ENCODE measurements around the gene ALDH4A1. TPM values are rescaled to one million over a fixed set of nuclear protein-coding genes. Genes with fewer than 3 reads are reported as not detected.
"Not testable (repeated sequence)": the region's sequence is repeated elsewhere in the genome, so short reads cannot be mapped to it uniquely, and the experiment has no call there.

Gene ALDH4A1
- total RNA-seq, 1 donor from 2014 or later = 6.5 TPM

GRCh38 chr1:18895317-18895716 is 7.0 kb downstream of the ALDH4A1 start:
- TF ChIP-seq CTCF (IDR thresholded peaks at IDR 0.05) = no peak
- Mint-ChIP-seq H3K27ac (no peak overlapping the region), H3K9me3 (no peaks in the 10 kb centered on the region), H3K4me3 (no peak overlapping the region), H3K27me3 (no peaks in the 10 kb centered on the region), H3K36me3 (ENCODE audit: low read depth) (no peaks in the 10 kb centered on the region), H3K4me1 (no peaks in the 10 kb centered on the region)
- POLR2A ChIA-PET = no interaction called here
- intact Hi-C loops (cut with micrococcal nuclease) = no loop called here
- no peak for DNase-seq
- CTCF ChIA-PET = no interaction called here
- ATAC-seq (ENCODE audit: low read depth) = no peak

GRCh38 chr1:18893120-18893519 is 9.2 kb downstream of the ALDH4A1 start:
- H3K4me1 Mint-ChIP-seq = no peaks in the 10 kb centered on the region
- no peak for DNase-seq
- ChIA-PET CTCF (interaction anchor here (0.9 to 1.9 kb wide), 4 partner anchors 14 to 20 kb away, joined by 3 to 6 read pairs (median 4); no protein-coding TSS in a partner anchor), POLR2A (interaction anchor here (0.5 to 1.5 kb wide), 3 partner anchors 10 to 116 kb away, joined by 3 to 6 read pairs (median 6); partner anchors contain the start of gene ALDH4A1)
- no peak for TF ChIP-seq CTCF (IDR thresholded peaks at IDR 0.05)
- intact Hi-C loops (cut with micrococcal nuclease) = no loop called here
- H3K27ac Mint-ChIP-seq = no peak overlapping the region
- no peak for ATAC-seq (ENCODE audit: low read depth)
- no peaks in the 10 kb centered on the region for H3K36me3 Mint-ChIP-seq (ENCODE audit: low read depth)
- no peak overlapping the region for H3K4me3 Mint-ChIP-seq
- no peaks in the 10 kb centered on the region for H3K27me3 Mint-ChIP-seq
- H3K9me3 Mint-ChIP-seq = no peaks in the 10 kb centered on the region

GRCh38 chr1:18891858-18892257 is 10.5 kb downstream of the ALDH4A1 start:
- intact Hi-C loops (cut with micrococcal nuclease); H3K27me3 Mint-ChIP-seq; DNase-seq; POLR2A ChIA-PET; H3K36me3 Mint-ChIP-seq (ENCODE audit: low read depth); H3K27ac Mint-ChIP-seq; CTCF ChIA-PET; H3K9me3 Mint-ChIP-seq; H3K4me3 Mint-ChIP-seq; H3K4me1 Mint-ChIP-seq; ATAC-seq (ENCODE audit: low read depth): not testable (repeated sequence)

GRCh38 chr1:18891426-18891780 is 11.0 kb downstream of the ALDH4A1 start:
- no peaks in the 10 kb centered on the region for H3K36me3 Mint-ChIP-seq (ENCODE audit: low read depth)
- no peak for DNase-seq
- ATAC-seq (ENCODE audit: low read depth) = no peak
- H3K27ac Mint-ChIP-seq = no peak overlapping the region
- H3K9me3 Mint-ChIP-seq = no peaks in the 10 kb centered on the region
- H3K27me3 Mint-ChIP-seq = no peaks in the 10 kb centered on the region
- intact Hi-C loops (cut with micrococcal nuclease) = no loop called here
- CTCF ChIA-PET = interaction anchor here (0.8 kb wide), 1 partner anchor 16 kb away, joined by 4 read pairs; no protein-coding TSS in a partner anchor
- H3K4me1 Mint-ChIP-seq = no peaks in the 10 kb centered on the region
- no peak for TF ChIP-seq CTCF (IDR thresholded peaks at IDR 0.05)
- POLR2A ChIA-PET = no interaction called here
- no peak overlapping the region for H3K4me3 Mint-ChIP-seq

- Mint-ChIP-seq H3K4me1 (no peaks in the 10 kb centered on the region), H3K4me3 (no peak overlapping the region), H3K27ac (no peak overlapping the region), H3K27me3 (no peaks in the 10 kb centered on the region), H3K9me3 (no peaks in the 10 kb centered on the region), H3K36me3 (ENCODE audit: low read depth) (no peaks in the 10 kb centered on the region)
- CTCF ChIA-PET = interaction anchor here (0.8 to 1.0 kb wide), 2 partner anchors 12 to 16 kb away, joined by 3 to 4 read pairs; partner anchors contain the start of gene ALDH4A1
- intact Hi-C loops (cut with micrococcal nuclease) = no loop called here
- DNase-seq (no peak), ATAC-seq (ENCODE audit: low read depth) (no peak)
- POLR2A ChIA-PET = no interaction called here
- no peak for TF ChIP-seq CTCF (IDR thresholded peaks at IDR 0.05)
Measured at GRCh38 chr1:18890706-18891425, 11.5 kb downstream of the ALDH4A1 start.
